Pons (tissue), 1 donor: ENCODE data around the gene ATF6.

Source experiments
- DNase-seq: peaks from one replicate; pipeline ENCODE4 v3.0.0-alpha.2; 2016; ENCODE audit warnings: low spot score

Gene ATF6

GRCh38 chr1:161999301-162000052, 233.4 kb downstream of the ATF6 start:
- no peak for DNase-seq

- DNase-seq = no peak
Measured at GRCh38 chr1:162000053-162000420, 233.9 kb downstream of the ATF6 start.

- no peak for DNase-seq
Measured at GRCh38 chr1:162003061-162003829, 237.1 kb downstream of the ATF6 start.

- DNase-seq = peak; percentile 81
Measured at GRCh38 chr1:162003830-162004215, 237.7 kb downstream of the ATF6 start.

GRCh38 chr1:162004441-162004950, 238.4 kb downstream of the ATF6 start:
- no peak for DNase-seq

- DNase-seq = no peak
Measured at GRCh38 chr1:162006081-162006480, 240.0 kb downstream of the ATF6 start.

- no peak for DNase-seq
Measured at GRCh38 chr1:162007466-162007865, 241.3 kb downstream of the ATF6 start.

- DNase-seq = no peak
Measured at GRCh38 chr1:162008799-162009198, 242.7 kb downstream of the ATF6 start.

GRCh38 chr1:162009501-162010174, 243.5 kb downstream of the ATF6 start:
- DNase-seq = no peak

- no peak for DNase-seq
Measured at GRCh38 chr1:162010175-162010506, 244.0 kb downstream of the ATF6 start.

- no peak for DNase-seq
Measured at GRCh38 chr1:162011337-162012012, 245.4 kb downstream of the ATF6 start.

GRCh38 chr1:162013289-162013688, 247.2 kb downstream of the ATF6 start:
- no peak for DNase-seq
